IMR-90 (cell line): ENCODE measurements around the gene DPF3. TPM values are rescaled to one million over a fixed set of nuclear protein-coding genes. Genes with fewer than 3 reads are reported as not detected.

Experiments
- ATAC-seq: fragments of 200-7000 bp; cut with Tn5 transposase; 2 replicates; pipeline ENCODE4 v1.9.1; 2020; ENCODE audit warnings: low read depth, mild to moderate bottlenecking, moderate library complexity
- BruUV-seq: library from RNA; stranded (reverse); fragments of 400-500 nt; replicated peaks from 2 replicates; lab custom pipeline; 2021; lab: Mats Ljungman, UMichigan
- CTCF ChIA-PET: fragments of 300-600 bp; formaldehyde crosslinking; extraction: SDS; loops from one replicate; lab custom pipeline; 2021; ENCODE audit warnings: antibody characterized with exemption; lab: Yijun Ruan, JAX
- POLR2A ChIA-PET: fragments of 300-600 bp; sonication (Branson Sonifier 250); formaldehyde crosslinking; loops from one replicate; lab custom pipeline; 2022; ENCODE audit warnings: antibody characterized with exemption; ENCODE audit not compliant: unreplicated experiment; lab: Charles Lee
- DNase-seq: peaks from one replicate; pipeline ENCODE4 v3.0.0; 2013
- H2AFZ ChIP-seq: replicated peaks from 2 replicates; pipeline ENCODE3; 2013; ENCODE audit warnings: low read length, mild to moderate bottlenecking; ENCODE audit not compliant: poor library complexity
- H2AK5ac ChIP-seq: 2 replicates; pipeline ENCODE4 v1.6.1; 2013; ENCODE audit warnings: low read depth, low read length, inconsistent platforms
- H2AK9ac ChIP-seq: replicated peaks from 2 replicates; pipeline ENCODE3; 2013; ENCODE audit warnings: mild to moderate bottlenecking, low read depth, low read length, moderate library complexity; ENCODE audit not compliant: poor library complexity
- H2BK120ac ChIP-seq: 2 replicates; pipeline ENCODE4 v1.6.1; 2013; ENCODE audit warnings: low read depth, low read length, inconsistent platforms
- H2BK15ac ChIP-seq: 3 replicates; pipeline ENCODE4 v1.6.1; 2013; ENCODE audit warnings: low read depth, low read length, inconsistent platforms
- H2BK20ac ChIP-seq: 2 replicates; pipeline ENCODE4 v1.6.1; 2013; ENCODE audit warnings: low read depth, mild to moderate bottlenecking, inconsistent platforms, low read length, moderate library complexity
- H2BK5ac ChIP-seq: 2 replicates; pipeline ENCODE4 v1.6.1; 2013; ENCODE audit warnings: mild to moderate bottlenecking, low read depth, low read length, inconsistent platforms; ENCODE audit not compliant: poor library complexity, severe bottlenecking
- H3K14ac ChIP-seq: replicated peaks from 2 replicates; pipeline ENCODE4 v1.6.1; 2013; ENCODE audit warnings: low read depth, low read length, inconsistent platforms
- H3K18ac ChIP-seq: 2 replicates; pipeline ENCODE4 v1.6.1; 2013; ENCODE audit warnings: low read depth, low read length, control low read depth
- H3K23ac ChIP-seq: 2 replicates; pipeline ENCODE4 v1.6.1; 2013; ENCODE audit warnings: low read depth, low read length, inconsistent platforms
- H3K27ac ChIP-seq: 2 replicates; pipeline ENCODE4 v1.5.1; 2013; ENCODE audit warnings: mild to moderate bottlenecking, control low read depth, low read length; ENCODE audit not compliant: insufficient read depth
- H3K27me3 ChIP-seq: 2 replicates; pipeline ENCODE4 v1.6.1; 2013; ENCODE audit warnings: low read length; ENCODE audit not compliant: control insufficient read depth, insufficient read depth
- H3K36me3 ChIP-seq: 2 replicates; pipeline ENCODE4 v1.6.1; 2013; ENCODE audit warnings: low read length, mixed read lengths; ENCODE audit not compliant: control insufficient read depth, insufficient read depth
- H3K4ac ChIP-seq: 2 replicates; pipeline ENCODE4 v1.6.1; 2013; ENCODE audit warnings: low read depth, low read length, inconsistent platforms
- H3K4me1 ChIP-seq: 2 replicates; pipeline ENCODE4 v1.6.1; 2013; ENCODE audit warnings: low read length, mixed read lengths; ENCODE audit not compliant: control insufficient read depth, insufficient read depth
- H3K4me2 ChIP-seq: 2 replicates; pipeline ENCODE4 v1.6.1; 2013; ENCODE audit warnings: low read depth, mild to moderate bottlenecking, control low read depth, low read length, moderate library complexity
- H3K4me3 ChIP-seq: 2 replicates; pipeline ENCODE4 v1.5.1; 2013; ENCODE audit warnings: low read depth, mild to moderate bottlenecking, control low read depth, low read length, moderate library complexity; ENCODE audit not compliant: insufficient read depth
- H3K56ac ChIP-seq: 2 replicates; pipeline ENCODE4 v1.6.1; 2013; ENCODE audit warnings: low read length, inconsistent platforms; ENCODE audit not compliant: insufficient read depth; ENCODE audit errors: extremely low read depth
- H3K79me1 ChIP-seq, 2 experiments: 2 replicates each; pipeline ENCODE4 v1.6.1; 2013; ENCODE audit warnings: low read length in 2 of 2, inconsistent platforms in 1 of 2, low read depth in 1 of 2
- H3K9ac ChIP-seq: 2 replicates; pipeline ENCODE4 v1.6.1; 2013; ENCODE audit warnings: low read depth, low read length, control low read depth
- H3K9me1 ChIP-seq: 2 replicates; pipeline ENCODE4 v1.6.1; 2013; ENCODE audit warnings: low read length, inconsistent platforms; ENCODE audit not compliant: insufficient read depth
- H3K9me3 ChIP-seq: 2 replicates; pipeline ENCODE4 v1.6.1; 2013; ENCODE audit warnings: low read length; ENCODE audit not compliant: control insufficient read depth, insufficient read depth
- H4K20me1 ChIP-seq: 2 replicates; pipeline ENCODE4 v1.6.1; 2013; ENCODE audit warnings: low read length, inconsistent platforms; ENCODE audit not compliant: insufficient read depth
- H4K5ac ChIP-seq: 2 replicates; pipeline ENCODE4 v1.6.1; 2013; ENCODE audit warnings: mild to moderate bottlenecking, low read depth, low read length, control low read depth
- H4K8ac ChIP-seq, 2 experiments: 2 replicates each; pipeline ENCODE4 v1.6.1; 2013; ENCODE audit warnings: low read depth in 2 of 2, low read length in 2 of 2, control low read depth in 1 of 2, inconsistent platforms in 1 of 2
- H4K91ac ChIP-seq: 2 replicates; pipeline ENCODE4 v1.6.1; 2013; ENCODE audit warnings: low read depth, low read length, inconsistent platforms; ENCODE audit not compliant: insufficient read depth
- CEBPB ChIP-seq: IDR thresholded peaks from 2 replicates; pipeline ENCODE4 v1.6.1; 2012; ENCODE audit warnings: low read depth, low read length, improper control_type of control experiment
- FOS ChIP-seq: fragments of 150-350 bp; IDR thresholded peaks from 2 replicates; pipeline ENCODE4 v1.6.1; 2016; ENCODE audit warnings: low read depth, low read length
- WGBS, 2 experiments: methylation state at CpG; one replicate each; pipeline versions ENCODE4 v1.1.5 to v1.1.7; 2013; ENCODE audit warnings: missing lambda C conversion rate in 2 of 2; ENCODE audit not compliant: insufficient read length in 1 of 2; ENCODE audit errors: extremely low coverage in 2 of 2; 5-methylcytosine and 5-hydroxymethylcytosine counted together
- dilution Hi-C: fragments of 300-500 bp; cut with HindIII; formaldehyde crosslinking; loops from one replicate; pipeline ENCODE4 v1.14.3; 2018; ENCODE audit warnings: low sequenced_read_pairs; ENCODE audit not compliant: unreplicated experiment
- in situ Hi-C: fragments of 300-500 bp; cut with MboI; formaldehyde crosslinking; loops from 3 replicates; pipeline ENCODE4 v1.14.3; 2019; ENCODE audit warnings: low sequenced_read_pairs, inconsistent platforms, mixed read lengths
- intact Hi-C: fragments of 100-400 bp; cut with micrococcal nuclease; formaldehyde crosslinking; loops from 2 replicates; pipeline ENCODE4 v1.10.0; 2022
- polyA plus RNA-seq, 3 experiments: library from polyadenylated mRNA; depleted of rRNA; stranded (reverse); fragments of >200 nt; gene quantifications; 2 replicates each; pipeline ENCODE4 v1.2.3, GENCODE V29; 2012; ENCODE audit warnings: low replicate concordance in 1 of 3
- total RNA-seq: library from RNA; depleted of rRNA; stranded (reverse); fragments of >200 nt; gene quantifications from 2 replicates; pipeline ENCODE4 v1.2.3, GENCODE V29; 2012
- TF ChIP-seq, protein P1 (sequence below): conservative IDR thresholded peaks from 2 replicates; pipeline ENCODE4 v1.5.1; 2012; ENCODE audit warnings: mild to moderate bottlenecking, low read depth, low read length, improper control_type of control experiment

The DPF3 gene
- total and polyA plus RNA-seq, 2 of the 4 experiments (the other 2 are of a cell fraction): 30.5 to 32.8 TPM

DNA sequence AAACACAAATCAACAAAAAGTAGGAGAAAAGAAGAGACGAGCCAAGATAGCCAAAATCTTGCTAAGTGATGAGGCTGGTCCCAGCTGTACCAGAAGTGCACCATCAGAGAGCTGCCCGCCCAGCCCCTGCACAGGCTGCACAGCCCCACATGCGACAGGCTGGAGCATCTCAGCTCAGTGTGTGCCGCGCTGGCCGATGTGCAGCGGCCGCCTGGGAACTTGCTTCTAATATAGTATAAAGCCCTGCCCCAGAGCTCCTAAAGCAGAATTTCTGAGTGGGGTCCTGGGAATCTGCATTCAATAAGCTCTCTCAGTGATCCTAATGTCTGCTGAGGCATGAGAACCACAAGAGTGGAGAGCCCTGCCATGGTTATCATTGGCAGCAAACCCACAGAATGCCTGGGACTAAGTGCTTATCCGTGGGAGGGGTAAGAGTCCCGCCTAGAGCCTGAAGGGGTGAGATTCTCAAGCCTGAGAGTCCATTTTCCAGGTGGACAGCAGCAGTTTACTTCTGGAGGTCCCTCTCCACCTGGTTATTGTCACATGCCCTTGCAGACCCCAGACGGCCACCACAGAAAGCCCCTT lies 171.6 kb downstream of the DPF3 start:
- intact Hi-C loops (loop anchor here (10.0 kb wide), 1 partner anchor 207 kb away; no protein-coding TSS in a partner anchor), in situ Hi-C loops (no loop called here), dilution Hi-C loops (no loop called here)
- no peak overlapping the region for H3K23ac ChIP-seq
- H3K27me3 ChIP-seq: no peaks in the 10 kb centered on the region
- H3K9ac ChIP-seq: no peak overlapping the region
- H4K20me1 ChIP-seq: no peaks in the 10 kb centered on the region
- H3K4me3 ChIP-seq: no peak overlapping the region
- H3K27ac ChIP-seq: no peak overlapping the region
- no peak overlapping the region for H2AK5ac ChIP-seq
- no peak overlapping the region for H2AFZ ChIP-seq
- CTCF ChIA-PET: no interaction called here
- no peak overlapping the region for H2BK5ac ChIP-seq
- peaks cover 2% of the 10 kb centered on the region; the same call in 1 of the 2 replicates for H3K36me3 ChIP-seq
- no peak overlapping the region for H4K91ac ChIP-seq
- BruUV-seq: no TSS peak
- H3K9me1 ChIP-seq: peaks cover 20% of the 10 kb centered on the region
- no peak overlapping the region for H2AK9ac ChIP-seq
- H3K18ac ChIP-seq: no peak overlapping the region
- H3K9me3 ChIP-seq: no peaks in the 10 kb centered on the region
- no peak overlapping the region for H3K56ac ChIP-seq
- no peak overlapping the region for H4K8ac ChIP-seq
- H3K4ac ChIP-seq: no peak overlapping the region
- ATAC-seq (no peak), DNase-seq (no peak)
- no peak overlapping the region for H2BK120ac ChIP-seq
- peaks cover 21% of the 10 kb centered on the region for H3K4me1 ChIP-seq
- TF ChIP-seq FOS: no peak
- no peak for TF ChIP-seq CEBPB
- TF ChIP-seq, protein P1, sequence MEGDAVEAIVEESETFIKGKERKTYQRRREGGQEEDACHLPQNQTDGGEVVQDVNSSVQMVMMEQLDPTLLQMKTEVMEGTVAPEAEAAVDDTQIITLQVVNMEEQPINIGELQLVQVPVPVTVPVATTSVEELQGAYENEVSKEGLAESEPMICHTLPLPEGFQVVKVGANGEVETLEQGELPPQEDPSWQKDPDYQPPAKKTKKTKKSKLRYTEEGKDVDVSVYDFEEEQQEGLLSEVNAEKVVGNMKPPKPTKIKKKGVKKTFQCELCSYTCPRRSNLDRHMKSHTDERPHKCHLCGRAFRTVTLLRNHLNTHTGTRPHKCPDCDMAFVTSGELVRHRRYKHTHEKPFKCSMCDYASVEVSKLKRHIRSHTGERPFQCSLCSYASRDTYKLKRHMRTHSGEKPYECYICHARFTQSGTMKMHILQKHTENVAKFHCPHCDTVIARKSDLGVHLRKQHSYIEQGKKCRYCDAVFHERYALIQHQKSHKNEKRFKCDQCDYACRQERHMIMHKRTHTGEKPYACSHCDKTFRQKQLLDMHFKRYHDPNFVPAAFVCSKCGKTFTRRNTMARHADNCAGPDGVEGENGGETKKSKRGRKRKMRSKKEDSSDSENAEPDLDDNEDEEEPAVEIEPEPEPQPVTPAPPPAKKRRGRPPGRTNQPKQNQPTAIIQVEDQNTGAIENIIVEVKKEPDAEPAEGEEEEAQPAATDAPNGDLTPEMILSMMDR: no peak
- no peak overlapping the region for H4K5ac ChIP-seq
- no peak overlapping the region for H3K14ac ChIP-seq
- peaks cover 10 to 34% of the 10 kb centered on the region in 2 experiments for H3K79me1 ChIP-seq
- 93% methylated on average over 3 of the region's 11 CpGs; no CpG with 5 or more reads in 1 of the 2 experiments for WGBS, 2 experiments
- no peak overlapping the region for H3K4me2 ChIP-seq
- no peak overlapping the region for H2BK15ac ChIP-seq
- POLR2A ChIA-PET: no interaction called here
- H2BK20ac ChIP-seq: no peak overlapping the region
